GM18858 (cell line): ENCODE data around the gene PATE2.

Experiments used
- ATAC-seq: cut with Tn5 transposase; IDR thresholded peaks from one replicate; pipeline ENCODE4 v1.9.1; 2021; ENCODE audit not compliant: unreplicated experiment

PATE2 gene

DNA sequence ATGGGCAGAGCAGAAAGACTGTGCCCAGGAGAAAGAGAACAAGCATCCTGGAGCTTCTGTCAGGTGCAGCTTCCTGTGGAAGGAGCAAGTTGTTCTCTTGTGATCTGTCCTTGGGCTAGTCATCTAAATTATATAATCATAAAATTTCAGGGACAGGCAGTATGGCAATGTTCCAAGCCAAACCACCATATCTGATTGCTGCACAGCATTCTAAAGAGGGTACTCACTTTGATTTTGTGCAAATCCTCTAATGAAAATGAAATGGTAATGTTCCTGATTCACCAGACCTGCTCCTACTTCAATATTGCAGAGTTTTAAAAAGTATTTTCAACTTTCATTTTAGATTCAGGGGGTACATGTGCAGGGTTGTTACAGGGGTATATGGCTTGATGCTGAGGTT lies at the start of gene PATE2:
TSS of gene PATE2 (minus strand) at position 101 of the 400 bp plus-strand sequence. CDS start at position 46, 55 bp downstream.
- no peak for ATAC-seq

- no peak for ATAC-seq
Observed at GRCh38 chr11:125807909-125808308, 29.3 kb upstream of the PATE2 start.

DNA sequence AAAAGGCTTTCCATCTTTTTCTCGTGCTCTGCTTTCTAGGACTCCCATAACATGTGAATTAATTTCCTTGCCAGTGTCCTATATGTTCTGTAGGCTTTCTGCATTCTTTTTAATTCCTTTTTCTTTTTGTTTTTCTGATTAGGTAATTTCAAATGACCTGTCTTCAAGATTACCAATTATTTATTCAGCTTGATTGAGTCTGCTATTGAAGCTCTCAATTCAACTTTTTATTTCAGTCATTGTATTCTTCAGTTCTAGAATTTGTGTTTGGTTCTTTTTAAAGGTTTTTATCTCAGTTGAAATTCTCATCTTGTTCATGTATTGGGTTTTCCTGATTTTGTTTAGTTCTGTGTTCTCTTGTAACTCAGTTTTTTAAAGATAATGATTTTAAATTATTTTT lies 23.8 kb upstream of the PATE2 start:
- no peak for ATAC-seq

DNA sequence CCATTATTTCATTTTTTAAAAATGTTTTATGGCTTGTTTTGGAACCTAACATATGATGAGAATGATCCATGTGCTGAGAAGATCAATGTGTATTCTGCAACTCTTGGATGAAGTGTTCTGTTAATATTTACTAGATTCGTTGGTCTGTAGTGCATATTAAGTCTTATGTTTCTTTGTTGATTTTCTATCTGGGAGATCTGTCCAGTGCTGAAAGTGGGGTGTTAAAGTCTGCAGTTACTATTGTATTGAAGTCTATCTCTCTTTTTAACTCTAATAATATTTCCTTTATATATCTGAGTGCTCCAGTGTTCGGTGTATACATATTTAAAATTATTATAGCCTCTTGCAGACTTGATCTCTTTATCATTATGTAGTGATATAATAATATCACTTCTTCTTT lies 21.2 kb upstream of the PATE2 start:
- no peak for ATAC-seq

GRCh38 chr11:125797641-125798040 lies 19.0 kb upstream of the PATE2 start:
- ATAC-seq = no peak

DNA sequence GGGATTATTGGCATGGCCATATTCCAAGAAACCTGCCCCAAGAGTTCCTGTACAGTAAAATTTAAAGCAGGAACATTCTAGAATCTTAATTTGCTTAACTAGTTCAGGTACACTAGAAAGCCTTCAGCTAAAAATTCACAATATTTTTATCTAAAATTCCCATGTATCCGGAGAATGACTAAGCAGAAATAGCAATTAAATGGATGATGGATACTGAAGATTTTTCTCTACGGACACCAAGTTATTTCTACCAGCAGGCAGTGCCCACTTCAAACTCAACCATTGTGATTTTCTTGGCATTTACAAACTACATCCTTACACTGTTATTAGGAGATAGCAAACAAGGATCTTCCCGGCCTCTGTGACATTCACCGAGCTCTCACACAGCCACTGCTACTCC lies 12.2 kb upstream of the PATE2 start:
- no peak for ATAC-seq

GRCh38 chr11:125787827-125788226 lies 9.2 kb upstream of the PATE2 start, which contains the start of gene PATE3:
Gene PATE3 (plus strand): TSS chr11:125788127. CDS start chr11:125788152, 25 bp downstream.
- no peak for ATAC-seq

- ATAC-seq = no peak
Observed at GRCh38 chr11:125784678-125785077, 6.0 kb upstream of the PATE2 start.

GRCh38 chr11:125777309-125777708 lies 1.3 kb downstream of the PATE2 start:
- no peak for ATAC-seq

GRCh38 chr11:125773516-125773915 lies 5.1 kb downstream of the PATE2 start:
- ATAC-seq = no peak

DNA sequence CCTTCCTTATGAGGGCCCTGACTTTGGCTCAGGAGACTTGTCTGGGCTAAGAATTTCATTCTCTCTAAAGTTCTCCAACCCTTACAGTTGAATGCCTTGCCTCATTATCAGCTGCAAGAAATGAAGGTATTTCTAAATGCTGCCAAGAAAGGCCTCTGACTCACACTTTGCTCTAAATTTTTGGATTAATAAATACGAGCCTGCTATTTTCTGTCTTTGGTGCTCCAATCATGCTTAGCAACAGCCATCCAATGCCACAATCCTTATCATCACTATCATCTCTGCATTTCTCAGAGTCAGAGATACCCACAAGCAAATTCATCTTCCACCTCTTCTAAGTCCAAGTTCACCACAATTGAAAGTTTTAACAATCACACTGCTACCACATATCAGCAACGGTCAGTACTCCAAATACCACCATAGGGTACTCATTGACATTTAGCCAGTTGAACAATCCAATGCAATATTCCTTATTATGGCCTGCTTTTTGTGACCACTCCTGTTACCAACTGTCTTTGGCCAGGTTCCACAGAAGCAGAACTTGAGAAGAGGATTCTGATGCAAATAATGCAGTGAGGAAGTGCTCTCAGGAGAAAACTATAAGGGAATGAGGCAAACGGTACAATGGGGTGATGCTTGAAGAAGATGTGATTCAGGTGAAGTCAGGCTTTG lies 5.7 kb downstream of the PATE2 start:
- no peak for ATAC-seq

GRCh38 chr11:125770583-125770982 lies 8.0 kb downstream of the PATE2 start:
- ATAC-seq = no peak

DNA sequence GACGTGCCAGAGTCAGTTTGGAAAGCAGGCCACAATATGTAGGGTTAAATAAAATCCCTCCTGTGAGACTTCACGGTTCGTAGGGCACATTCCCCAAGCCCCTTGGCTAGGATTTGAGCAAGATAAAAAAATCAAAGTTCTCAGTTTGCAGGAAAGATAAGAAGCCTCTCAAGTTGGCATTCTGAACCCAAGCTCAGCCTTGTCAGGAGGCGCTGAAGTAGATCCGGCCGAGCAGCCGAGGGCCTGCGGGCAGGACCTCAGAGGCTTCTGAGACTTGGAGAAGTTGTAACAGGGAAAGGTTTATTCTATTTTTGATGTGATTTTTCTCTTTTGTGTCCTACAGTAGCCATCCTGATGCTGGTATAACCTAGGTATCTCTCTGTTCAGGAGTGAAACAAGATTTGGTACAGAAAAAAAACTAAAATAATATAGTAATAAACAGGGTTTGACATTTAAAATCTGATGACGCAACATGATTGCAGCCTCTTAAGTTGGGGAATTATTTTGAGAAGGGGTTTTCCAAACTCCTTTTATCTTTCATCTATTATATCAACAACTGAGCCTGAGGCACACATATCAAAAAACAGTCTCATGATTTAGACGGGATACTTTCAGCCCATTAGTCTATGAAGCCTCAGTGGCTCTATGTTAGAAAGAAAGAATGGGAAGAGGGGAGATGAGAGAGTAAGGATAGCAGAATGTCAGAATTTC lies 10.1 kb downstream of the PATE2 start:
- no peak for ATAC-seq

GRCh38 chr11:125766251-125766650 lies 12.4 kb downstream of the PATE2 start:
- no peak for ATAC-seq

DNA sequence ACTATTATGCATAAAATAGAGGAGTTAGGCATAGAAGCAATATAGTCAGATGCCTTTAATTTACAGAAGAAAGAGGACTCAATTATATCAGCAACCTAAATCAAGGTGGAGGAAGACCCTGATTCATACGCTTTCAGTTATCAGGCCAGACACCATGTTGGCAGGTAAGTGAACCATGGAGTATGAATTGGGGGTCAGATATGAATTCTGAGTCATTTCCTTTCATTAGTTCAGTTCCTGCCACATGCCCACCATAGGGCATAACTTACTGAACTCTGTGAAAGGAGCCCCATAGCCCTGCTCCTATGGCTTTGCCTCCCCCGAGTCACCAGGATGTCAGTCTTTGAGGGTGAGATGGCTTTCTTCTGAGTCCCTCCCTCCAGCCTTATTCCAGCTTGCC lies 15.1 kb downstream of the PATE2 start:
- no peak for ATAC-seq

GRCh38 chr11:125762445-125762844 lies 16.2 kb downstream of the PATE2 start:
- no peak for ATAC-seq

DNA sequence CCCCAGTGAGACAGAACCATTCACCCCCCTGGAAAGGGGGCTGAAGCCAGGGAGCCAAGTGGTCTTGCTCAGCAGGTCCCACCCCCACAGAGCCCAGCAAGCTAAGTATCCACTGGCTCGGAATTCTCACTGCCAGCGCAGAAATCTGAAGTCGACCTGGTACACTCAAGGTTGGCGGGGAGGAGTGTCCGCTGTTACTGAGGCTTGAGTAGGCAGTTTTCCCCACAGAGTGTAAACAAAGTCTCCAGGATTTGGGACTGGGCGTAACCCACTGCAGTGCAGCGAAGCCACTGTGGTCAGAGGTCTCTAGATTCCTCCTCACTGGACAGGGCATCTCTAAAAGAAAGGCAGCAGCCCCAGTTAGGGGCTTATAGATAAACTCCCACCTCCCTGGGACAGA lies 22.6 kb downstream of the PATE2 start:
- ATAC-seq = no peak

DNA sequence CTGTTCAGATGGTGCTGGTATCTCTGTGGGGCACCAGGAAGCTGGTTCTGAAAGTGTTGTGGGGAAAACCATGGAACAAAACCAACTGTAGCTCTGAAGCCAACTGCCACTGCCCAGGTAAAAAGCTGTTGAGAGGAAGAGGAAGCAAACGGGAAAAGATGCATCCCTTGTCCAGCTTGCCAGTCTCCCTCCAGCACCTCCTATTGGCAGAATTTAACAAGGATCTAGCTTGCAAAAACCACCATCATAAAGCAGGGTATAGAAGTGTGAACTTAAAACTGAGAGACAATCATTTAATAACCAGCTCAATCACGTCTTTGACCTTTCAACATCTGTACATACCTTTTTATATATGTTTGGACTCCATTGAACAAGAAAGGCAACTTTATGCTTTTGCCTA lies 28.0 kb downstream of the PATE2 start:
- ATAC-seq = no peak

DNA sequence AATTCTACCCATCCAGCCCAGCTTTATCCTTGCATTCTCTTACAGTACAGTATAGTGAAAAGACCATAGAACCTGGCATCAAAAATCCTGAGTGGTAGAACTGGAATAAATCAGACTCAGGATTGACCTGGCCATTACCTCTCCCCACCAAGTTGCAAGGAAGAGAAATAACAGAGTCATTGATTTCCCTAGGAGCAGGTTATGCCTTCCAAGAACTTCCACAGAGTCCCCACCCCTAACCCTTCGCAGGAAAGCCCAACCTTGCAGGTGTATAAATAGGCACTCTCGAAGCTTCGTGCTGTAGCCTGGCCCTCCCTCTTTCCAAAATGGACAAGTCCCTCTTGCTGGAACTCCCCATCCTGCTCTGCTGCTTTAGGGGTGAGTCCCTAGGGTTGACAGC lies 32.6 kb downstream of the PATE2 start, which contains the start of gene PATE1:
TSS of gene PATE1 (plus strand) at position 301 of the 400 bp plus-strand sequence. CDS start at position 327, 26 bp downstream.
- no peak for ATAC-seq

DNA sequence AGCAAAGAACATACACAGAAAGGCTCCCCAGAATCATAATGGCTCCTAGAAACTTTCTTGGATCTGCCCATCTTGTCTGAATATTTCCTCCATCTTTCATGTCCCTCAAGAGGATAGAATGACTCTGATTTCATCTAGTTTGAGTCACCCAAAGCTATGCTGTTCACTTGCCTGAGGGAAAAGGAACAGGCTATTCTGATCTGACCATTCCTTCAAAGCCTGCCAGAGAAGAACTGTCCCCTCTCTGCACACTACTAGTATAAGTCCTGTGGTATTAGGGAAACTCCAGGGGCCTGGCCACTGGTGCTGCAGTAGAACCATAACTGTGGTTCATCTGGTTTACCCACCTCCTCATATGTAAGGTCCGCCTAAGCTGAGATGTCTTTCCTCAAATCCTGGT lies 34.9 kb downstream of the PATE2 start:
- no peak for ATAC-seq

- ATAC-seq = no peak
Observed at GRCh38 chr11:125740617-125741016, 38.0 kb downstream of the PATE2 start.

DNA sequence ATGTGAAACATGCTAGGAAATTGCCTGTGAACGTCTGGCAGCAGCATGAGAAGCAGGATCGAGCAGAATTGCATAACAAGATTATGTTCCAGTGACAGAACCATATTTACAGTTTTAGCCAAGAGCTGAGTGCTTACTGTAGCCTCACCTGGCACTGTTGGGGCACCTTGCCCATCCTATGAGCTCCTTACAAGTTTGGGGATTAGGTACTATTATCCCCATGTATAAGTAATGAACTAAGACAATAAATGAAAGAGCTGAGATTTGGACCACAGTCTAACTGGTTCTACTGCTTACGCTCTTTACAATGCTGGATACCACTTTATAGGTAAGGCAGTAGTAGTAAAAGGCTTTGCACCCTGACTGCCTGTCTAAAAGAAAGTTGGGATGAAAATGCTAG lies 49.7 kb downstream of the PATE2 start:
- no peak for ATAC-seq
